Vagina (tissue), 2 donors: Measurements from ENCODE around the gene MEG3.

ENCODE experiments used
- CTCF ChIP-seq, 3 experiments: fragments of 450-650 bp in 2 of 3; fragments of 200-600 bp in 1 of 3; sonication (generic) in 1 of 3; IDR thresholded peaks; one replicate each; pipeline ENCODE4 v1.5.1; 2017 to 2019; ENCODE audit warnings: antibody characterized with exemption in 3 of 3, mild to moderate bottlenecking in 2 of 3, moderate library complexity in 2 of 3
- POLR2A ChIP-seq, 2 donors: fragments of 450-650 bp; IDR thresholded peaks; one replicate each; pipeline ENCODE4 v1.6.1; 2017; ENCODE audit warnings: antibody characterized with exemption in 2 of 2, mild to moderate bottlenecking in 2 of 2, moderate library complexity in 2 of 2

GRCh38 chr14:100878271-100879146 lies 52.6 kb downstream of the MEG3 start:
- TF ChIP-seq CTCF (IDR thresholded peaks at IDR 0.05) (no peak), POLR2A (IDR thresholded peaks at IDR 0.05) (no peak)
